Skeletal muscle satellite cell (primary cell): ENCODE results near the gene SPDEF.

ENCODE experiments used
- H3K27me3 ChIP-seq: 2 replicates; pipeline ENCODE4 v1.7.0; 2013; ENCODE audit warnings: low read length; ENCODE audit not compliant: control insufficient read depth, insufficient read depth
- H3K36me3 ChIP-seq: 2 replicates; pipeline ENCODE4 v1.7.0; 2013; ENCODE audit warnings: mild to moderate bottlenecking, control low read depth, low read length; ENCODE audit not compliant: insufficient read depth
- H3K4me1 ChIP-seq: 2 replicates; pipeline ENCODE4 v1.7.0; 2013; ENCODE audit warnings: low read length; ENCODE audit not compliant: control insufficient read depth, insufficient read depth
- H3K4me2 ChIP-seq: 2 replicates; pipeline ENCODE4 v1.7.0; 2013; ENCODE audit warnings: mild to moderate bottlenecking, low read length
- H3K4me3 ChIP-seq: 2 replicates; pipeline ENCODE4 v1.7.0; 2013; ENCODE audit warnings: low read length
- H3K9ac ChIP-seq: 2 replicates; pipeline ENCODE4 v1.7.0; 2013; ENCODE audit warnings: mild to moderate bottlenecking, low read depth, low read length, moderate library complexity
- H3K9me3 ChIP-seq: replicated peaks from 2 replicates; pipeline ENCODE4 v1.7.0; 2013; ENCODE audit warnings: mild to moderate bottlenecking, control low read depth, low read length

The SPDEF gene

GRCh38 chr6:34539181-34539580, 16.9 kb downstream of the SPDEF start:
- Histone ChIP-seq H3K9ac (no peak overlapping the region), H3K9me3 (no peaks in the 10 kb centered on the region), H3K4me2 (no peak overlapping the region), H3K27me3 (no peaks in the 10 kb centered on the region), H3K36me3 (no peaks in the 10 kb centered on the region), H3K4me3 (no peak overlapping the region), H3K4me1 (peaks cover 12% of the 10 kb centered on the region)

- Histone ChIP-seq H3K4me1 (peaks cover 6% of the 10 kb centered on the region), H3K9me3 (no peaks in the 10 kb centered on the region), H3K36me3 (no peaks in the 10 kb centered on the region), H3K27me3 (no peaks in the 10 kb centered on the region), H3K4me2 (no peak overlapping the region), H3K4me3 (no peak overlapping the region), H3K9ac (no peak overlapping the region)
These were observed 17.5 kb downstream of the SPDEF start for GRCh38 chr6:34538581-34538980.

DNA sequence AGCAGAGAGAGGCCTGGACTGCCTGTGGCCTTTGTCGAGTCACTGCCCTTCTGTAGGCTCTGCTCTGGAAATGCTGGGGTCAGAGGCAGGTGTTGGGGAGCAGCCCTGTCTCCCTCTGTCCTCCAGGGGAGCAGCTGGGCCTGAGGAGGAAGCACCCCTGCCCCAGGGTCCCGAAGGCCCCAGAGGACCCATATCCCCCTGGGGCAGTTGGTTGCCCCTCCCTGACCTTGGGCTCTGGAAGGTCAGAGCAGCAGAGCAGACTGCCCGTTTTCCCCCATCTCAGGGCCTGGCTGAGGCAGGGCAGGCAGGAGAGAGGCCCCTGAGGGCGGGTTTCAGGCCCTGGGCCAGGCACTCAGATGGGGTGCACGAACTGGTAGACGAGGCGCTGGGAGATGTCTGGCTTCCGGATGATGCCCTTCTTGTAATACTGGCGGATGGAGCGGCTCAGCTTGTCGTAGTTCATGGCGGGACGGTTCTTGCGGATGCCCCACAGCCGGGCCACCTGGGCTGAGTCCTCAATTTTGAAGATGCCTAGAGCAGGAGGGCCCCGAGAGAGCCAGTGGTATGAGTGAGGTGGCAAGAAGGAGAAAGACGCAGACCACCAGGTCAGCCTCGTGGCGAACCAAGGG, 18.1 kb downstream of the SPDEF start:
- no peaks in the 10 kb centered on the region for H3K36me3 ChIP-seq
- no peak overlapping the region for H3K4me3 ChIP-seq
- peaks cover under 1% of the 10 kb centered on the region for H3K4me1 ChIP-seq
- no peaks in the 10 kb centered on the region for H3K9me3 ChIP-seq
- H3K4me2 ChIP-seq: no peak overlapping the region
- H3K27me3 ChIP-seq: no peaks in the 10 kb centered on the region
- H3K9ac ChIP-seq: no peak overlapping the region

- Histone ChIP-seq H3K4me1 (no peaks in the 10 kb centered on the region), H3K9ac (no peak overlapping the region), H3K4me3 (no peak overlapping the region), H3K9me3 (no peaks in the 10 kb centered on the region), H3K36me3 (no peaks in the 10 kb centered on the region), H3K27me3 (no peaks in the 10 kb centered on the region), H3K4me2 (no peak overlapping the region)
These were observed 18.9 kb downstream of the SPDEF start for GRCh38 chr6:34536959-34537848.

- Histone ChIP-seq H3K27me3 (no peaks in the 10 kb centered on the region), H3K4me1 (no peaks in the 10 kb centered on the region), H3K36me3 (no peaks in the 10 kb centered on the region)
These were observed 19.7 kb downstream of the SPDEF start for GRCh38 chr6:34536251-34536958.

GRCh38 chr6:34535646-34536045, 20.5 kb downstream of the SPDEF start:
- no peaks in the 10 kb centered on the region for H3K4me1 ChIP-seq
- H3K27me3 ChIP-seq: no peaks in the 10 kb centered on the region
- H3K9me3 ChIP-seq: no peaks in the 10 kb centered on the region
- H3K4me2 ChIP-seq: no peak overlapping the region
- no peak overlapping the region for H3K9ac ChIP-seq
- no peaks in the 10 kb centered on the region for H3K36me3 ChIP-seq
- no peak overlapping the region for H3K4me3 ChIP-seq

More at GRCh38 chr6:34536251-34536958, 19.7 kb downstream of the SPDEF start:
- Histone ChIP-seq H3K4me2 (no peak overlapping the region), H3K4me3 (no peak overlapping the region), H3K9ac (no peak overlapping the region), H3K9me3 (no peaks in the 10 kb centered on the region)

DNA sequence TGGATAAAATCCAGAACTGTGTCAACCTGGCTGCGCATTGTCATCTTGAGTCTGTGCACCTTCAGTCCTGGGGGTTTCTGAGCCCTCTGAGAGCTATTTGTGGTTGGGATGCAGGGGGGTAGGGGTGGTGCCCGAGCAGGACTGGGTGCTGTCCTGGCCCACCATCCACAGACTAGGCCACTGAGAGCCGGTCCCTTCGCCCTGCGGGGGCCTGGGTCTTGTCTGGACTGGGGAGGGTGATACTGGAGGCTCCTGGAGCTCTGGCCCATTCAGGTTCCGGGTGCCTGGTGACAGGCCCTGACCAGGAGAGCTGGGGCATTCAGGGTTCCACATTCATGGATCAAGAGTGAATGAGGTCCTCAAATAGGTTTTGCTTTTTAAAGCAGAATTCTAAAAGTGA, 20.9 kb downstream of the SPDEF start:
- H3K9me3 ChIP-seq: no peaks in the 10 kb centered on the region
- H3K4me1 ChIP-seq: no peaks in the 10 kb centered on the region
- no peak overlapping the region for H3K4me3 ChIP-seq
- H3K27me3 ChIP-seq: no peaks in the 10 kb centered on the region
- H3K4me2 ChIP-seq: no peak overlapping the region
- no peaks in the 10 kb centered on the region for H3K36me3 ChIP-seq
- no peak overlapping the region for H3K9ac ChIP-seq

GRCh38 chr6:34534656-34535055, 21.5 kb downstream of the SPDEF start:
- Histone ChIP-seq H3K9ac (no peak overlapping the region), H3K27me3 (no peaks in the 10 kb centered on the region), H3K36me3 (no peaks in the 10 kb centered on the region), H3K9me3 (no peaks in the 10 kb centered on the region), H3K4me3 (no peak overlapping the region), H3K4me1 (no peaks in the 10 kb centered on the region), H3K4me2 (no peak overlapping the region)

DNA sequence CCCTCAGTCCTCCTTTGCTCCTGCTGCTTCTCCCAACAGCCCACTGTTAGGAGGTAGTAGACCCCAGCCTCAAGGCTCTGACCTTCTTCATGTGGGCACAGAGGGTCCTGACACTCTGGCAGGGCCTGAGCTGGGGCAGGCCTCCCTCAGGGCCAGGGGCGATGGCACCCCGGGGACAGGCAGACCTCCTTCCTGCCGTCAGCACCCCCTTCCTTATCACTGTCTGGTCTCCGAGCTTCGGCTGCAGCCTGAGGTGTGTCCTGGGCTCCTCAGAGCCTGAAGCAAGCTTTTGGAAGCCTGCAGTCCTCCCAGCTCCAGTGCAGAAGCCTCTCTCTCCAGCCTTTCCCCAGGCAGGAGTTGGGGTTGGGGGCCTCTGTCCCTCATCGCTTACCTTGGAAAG, 22.0 kb downstream of the SPDEF start:
- H3K4me1 ChIP-seq: no peaks in the 10 kb centered on the region
- no peak overlapping the region for H3K9ac ChIP-seq
- H3K4me2 ChIP-seq: no peak overlapping the region
- H3K4me3 ChIP-seq: no peak overlapping the region
- no peaks in the 10 kb centered on the region for H3K9me3 ChIP-seq
- peaks cover under 1% of the 10 kb centered on the region for H3K27me3 ChIP-seq
- H3K36me3 ChIP-seq: no peaks in the 10 kb centered on the region

DNA sequence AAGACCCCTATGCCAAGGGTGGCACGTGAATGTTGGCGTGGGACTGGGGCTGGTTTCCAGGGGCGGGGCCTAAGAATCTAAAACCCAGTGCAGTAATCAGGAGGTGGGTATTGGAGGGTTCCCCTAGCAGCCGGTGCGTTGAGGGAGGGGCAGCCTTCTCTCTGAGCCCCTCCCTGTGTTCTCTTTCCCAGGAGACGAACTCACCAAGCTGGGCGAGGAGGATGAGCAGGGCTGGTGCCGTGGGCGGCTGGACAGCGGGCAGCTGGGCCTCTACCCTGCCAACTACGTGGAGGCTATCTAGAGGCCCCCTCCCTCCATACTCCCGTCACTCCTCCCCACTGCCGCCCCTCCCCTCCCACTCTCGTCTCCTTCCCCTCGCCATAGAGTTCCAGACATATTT, 23.9 kb downstream of the SPDEF start:
- Histone ChIP-seq H3K9ac (no peak overlapping the region), H3K9me3 (no peaks in the 10 kb centered on the region), H3K4me1 (peaks cover 2% of the 10 kb centered on the region), H3K36me3 (no peaks in the 10 kb centered on the region), H3K4me2 (peak overlapping the region; percentile 76), H3K4me3 (no peak overlapping the region), H3K27me3 (peaks cover 3% of the 10 kb centered on the region)

GRCh38 chr6:34531580-34532201, 24.4 kb downstream of the SPDEF start:
- Histone ChIP-seq H3K4me2 (peak overlapping the region; percentile 78), H3K36me3 (no peaks in the 10 kb centered on the region), H3K4me1 (peaks cover 6% of the 10 kb centered on the region), H3K9ac (no peak overlapping the region), H3K27me3 (peaks cover 3% of the 10 kb centered on the region), H3K4me3 (no peak overlapping the region), H3K9me3 (no peaks in the 10 kb centered on the region)
